ENCODE data around the gene S100A2. TPM values are rescaled to one million over a fixed set of nuclear protein-coding genes. Genes with fewer than 3 reads are reported as not detected.

Gene S100A2
- total RNA-seq, 1 experiment from 2014 or later: 4.5 TPM

DNA sequence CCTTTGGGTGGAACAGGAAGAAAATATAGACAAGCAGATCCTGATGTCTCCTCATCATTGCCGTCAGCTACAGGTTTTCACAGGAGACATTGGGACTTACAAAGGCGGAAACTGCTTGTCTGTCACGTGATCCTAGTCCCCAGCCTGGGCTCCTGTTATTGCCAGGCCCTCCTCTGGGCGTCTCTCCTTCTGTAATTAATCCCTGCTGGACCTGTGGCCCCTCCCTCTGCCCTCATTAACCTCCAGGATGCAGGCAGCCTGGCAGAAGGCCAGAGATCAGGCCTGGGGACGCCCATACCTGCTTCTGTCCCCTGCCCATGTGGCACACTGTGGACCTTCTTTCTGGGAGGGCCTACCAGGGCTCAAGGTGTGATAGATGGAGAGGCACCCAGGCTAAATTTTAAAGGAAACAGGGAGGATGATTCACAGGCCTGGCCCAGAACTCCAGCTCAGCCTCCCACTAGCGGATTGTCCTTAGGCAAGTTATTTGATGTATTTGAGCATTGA lies 27.3 kb downstream of the S100A2 start:
- ChIA-PET POLR2A (ENCODE audit: low non-redundant PET) (no interaction called here), CTCF (no interaction called here)
- DNase-seq (ENCODE audit: low spot score): no peak
- no TSS peak for BruUV-seq (replicated peaks)
- no peak for TF ChIP-seq EZH2 (IDR thresholded peaks at IDR 0.05; ENCODE audit: borderline replicate concordance, low read depth, low read length, poor library complexity, severe bottlenecking)
- TF ChIP-seq, protein P1, sequence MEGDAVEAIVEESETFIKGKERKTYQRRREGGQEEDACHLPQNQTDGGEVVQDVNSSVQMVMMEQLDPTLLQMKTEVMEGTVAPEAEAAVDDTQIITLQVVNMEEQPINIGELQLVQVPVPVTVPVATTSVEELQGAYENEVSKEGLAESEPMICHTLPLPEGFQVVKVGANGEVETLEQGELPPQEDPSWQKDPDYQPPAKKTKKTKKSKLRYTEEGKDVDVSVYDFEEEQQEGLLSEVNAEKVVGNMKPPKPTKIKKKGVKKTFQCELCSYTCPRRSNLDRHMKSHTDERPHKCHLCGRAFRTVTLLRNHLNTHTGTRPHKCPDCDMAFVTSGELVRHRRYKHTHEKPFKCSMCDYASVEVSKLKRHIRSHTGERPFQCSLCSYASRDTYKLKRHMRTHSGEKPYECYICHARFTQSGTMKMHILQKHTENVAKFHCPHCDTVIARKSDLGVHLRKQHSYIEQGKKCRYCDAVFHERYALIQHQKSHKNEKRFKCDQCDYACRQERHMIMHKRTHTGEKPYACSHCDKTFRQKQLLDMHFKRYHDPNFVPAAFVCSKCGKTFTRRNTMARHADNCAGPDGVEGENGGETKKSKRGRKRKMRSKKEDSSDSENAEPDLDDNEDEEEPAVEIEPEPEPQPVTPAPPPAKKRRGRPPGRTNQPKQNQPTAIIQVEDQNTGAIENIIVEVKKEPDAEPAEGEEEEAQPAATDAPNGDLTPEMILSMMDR (conservative IDR thresholded peaks at IDR 0.05; ENCODE audit: low read depth, low read length): no peak
- Histone ChIP-seq H3K4me3 (ENCODE audit: low read depth, low read length, poor library complexity, severe bottlenecking) (no peak overlapping the region), H3K4me1 (ENCODE audit: insufficient read depth, low read length, poor library complexity, severe bottlenecking) (peaks cover 28% of the 10 kb centered on the region), H3K36me3 (ENCODE audit: insufficient read depth, low read length, poor library complexity, severe bottlenecking) (no peaks in the 10 kb centered on the region), H3K27ac (ENCODE audit: low read depth, low read length, poor library complexity, severe bottlenecking) (no peak overlapping the region), H3K9me3 (ENCODE audit: low read depth, low read length, poor library complexity, severe bottlenecking) (no peaks in the 10 kb centered on the region), H3K27me3 (replicated peaks; ENCODE audit: insufficient read depth, low read depth, low read length, poor library complexity) (no peaks in the 10 kb centered on the region)
- intact Hi-C loops (cut with micrococcal nuclease; ENCODE audit: unreplicated experiment): no loop called here

GRCh38 chr1:153537376-153537730 lies 28.3 kb downstream of the S100A2 start:
- H3K27me3 ChIP-seq (replicated peaks; ENCODE audit: insufficient read depth, low read depth, low read length, poor library complexity): no peaks in the 10 kb centered on the region
- no peaks in the 10 kb centered on the region for H3K36me3 ChIP-seq (ENCODE audit: insufficient read depth, low read length, poor library complexity, severe bottlenecking)
- TF ChIP-seq, protein P1 (conservative IDR thresholded peaks at IDR 0.05; ENCODE audit: low read depth, low read length): no peak
- no peak for TF ChIP-seq EZH2 (IDR thresholded peaks at IDR 0.05; ENCODE audit: borderline replicate concordance, low read depth, low read length, poor library complexity, severe bottlenecking)
- ChIA-PET POLR2A (ENCODE audit: low non-redundant PET) (no interaction called here), CTCF (no interaction called here)
- H3K27ac ChIP-seq (ENCODE audit: low read depth, low read length, poor library complexity, severe bottlenecking): no peak overlapping the region
- H3K4me1 ChIP-seq (ENCODE audit: insufficient read depth, low read length, poor library complexity, severe bottlenecking): peaks cover 28% of the 10 kb centered on the region
- H3K9me3 ChIP-seq (ENCODE audit: low read depth, low read length, poor library complexity, severe bottlenecking): no peaks in the 10 kb centered on the region
- no TSS peak for BruUV-seq (replicated peaks)
- no peak overlapping the region for H3K4me3 ChIP-seq (ENCODE audit: low read depth, low read length, poor library complexity, severe bottlenecking)
- intact Hi-C loops (cut with micrococcal nuclease; ENCODE audit: unreplicated experiment): no loop called here
- no peak for DNase-seq (ENCODE audit: low spot score)

DNA sequence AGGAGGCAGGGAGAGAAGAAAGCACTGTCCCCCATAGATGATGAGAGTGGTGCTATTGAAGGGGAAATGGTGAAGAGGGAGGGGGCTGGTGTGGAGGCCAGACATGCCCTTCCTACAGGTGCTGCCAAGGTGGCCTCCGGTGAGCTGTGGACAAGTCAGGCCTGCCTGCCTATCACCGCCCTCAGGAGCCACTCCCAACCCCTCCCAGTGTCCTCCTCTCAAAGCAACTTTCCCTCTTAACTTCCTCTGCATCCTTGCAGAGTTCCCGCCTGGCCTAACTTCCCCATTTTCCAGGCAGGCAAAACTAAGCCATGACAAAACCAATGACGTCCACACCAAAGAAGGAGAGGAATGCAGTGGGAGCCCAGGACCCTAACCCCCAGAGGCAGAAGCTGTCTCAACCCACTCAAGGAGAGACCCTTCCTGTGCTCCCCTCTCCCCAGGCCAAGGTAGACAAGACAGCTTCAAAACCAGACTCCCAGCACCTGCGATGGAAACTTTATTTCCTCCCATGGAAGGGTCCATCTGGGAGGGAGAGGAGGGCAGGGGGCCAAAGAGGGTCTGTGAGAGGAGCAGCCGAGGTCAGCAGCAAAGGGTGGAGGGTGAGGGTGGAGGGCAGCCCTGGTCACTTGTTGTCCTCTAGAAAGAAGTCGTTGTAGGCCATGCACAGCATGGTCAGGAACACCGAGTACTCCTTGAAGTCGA lies 28.8 kb downstream of the S100A2 start:
- H3K27ac ChIP-seq (ENCODE audit: low read depth, low read length, poor library complexity, severe bottlenecking): peak overlapping the region; percentile 61
- H3K4me3 ChIP-seq (ENCODE audit: low read depth, low read length, poor library complexity, severe bottlenecking): peak overlapping the region; percentile 50
- ChIA-PET POLR2A (ENCODE audit: low non-redundant PET) (no interaction called here), CTCF (no interaction called here)
- H3K27me3 ChIP-seq (replicated peaks; ENCODE audit: insufficient read depth, low read depth, low read length, poor library complexity): no peaks in the 10 kb centered on the region
- TF ChIP-seq EZH2 (IDR thresholded peaks at IDR 0.05; ENCODE audit: borderline replicate concordance, low read depth, low read length, poor library complexity, severe bottlenecking): no peak
- TF ChIP-seq, protein P1 (conservative IDR thresholded peaks at IDR 0.05; ENCODE audit: low read depth, low read length): no peak
- H3K4me1 ChIP-seq (ENCODE audit: insufficient read depth, low read length, poor library complexity, severe bottlenecking): peaks cover 33% of the 10 kb centered on the region
- no peak for DNase-seq (ENCODE audit: low spot score)
- intact Hi-C loops (cut with micrococcal nuclease; ENCODE audit: unreplicated experiment): no loop called here
- no peaks in the 10 kb centered on the region for H3K9me3 ChIP-seq (ENCODE audit: low read depth, low read length, poor library complexity, severe bottlenecking)
- H3K36me3 ChIP-seq (ENCODE audit: insufficient read depth, low read length, poor library complexity, severe bottlenecking): no peaks in the 10 kb centered on the region
- no TSS peak for BruUV-seq (replicated peaks)

Measured in A673 (cell line).